Stimulated activated CD8-positive, alpha-beta memory T cell treated with anti-CD3 and anti-CD28 coated beads, Interleukin-2, amount 100 ng/mL, for 1 hour (primary cell): ENCODE data around the gene TEKT2.

Source experiments
- DNase-seq, 2 donors: peaks; one replicate each; pipeline ENCODE4 v3.0.0-alpha.2; 2020; ENCODE audit warnings: low read depth in 2 of 2

Gene TEKT2

DNA sequence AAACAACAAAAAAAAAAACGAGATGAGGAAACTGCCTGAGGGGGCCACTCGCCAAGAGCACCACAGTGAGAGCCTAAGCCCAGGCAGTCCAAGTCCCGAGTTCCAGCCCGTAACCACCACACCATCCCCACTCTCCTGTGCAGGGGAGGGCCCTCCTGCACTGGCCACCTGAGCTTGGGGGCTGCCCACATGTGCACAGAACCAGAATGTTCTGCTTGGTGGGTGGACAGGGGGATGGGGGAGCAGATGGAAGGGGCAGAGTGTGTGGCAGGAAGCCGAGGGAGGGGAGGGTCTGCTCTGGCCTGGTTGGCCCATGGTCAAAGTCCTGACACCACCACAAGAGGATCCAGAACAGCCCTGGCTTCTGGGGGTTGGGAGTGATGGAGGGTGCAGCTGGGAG, 22.4 kb downstream of the TEKT2 start:
- DNase-seq: no peak

- DNase-seq: no peak
Measured at GRCh38 chr1:36107394-36107793, 23.5 kb downstream of the TEKT2 start.

- DNase-seq: no peak
Measured at GRCh38 chr1:36108314-36108713, 24.4 kb downstream of the TEKT2 start.

GRCh38 chr1:36109041-36109679, 25.3 kb downstream of the TEKT2 start:
- DNase-seq: peak in 1 of 2 donors; percentile 17

GRCh38 chr1:36111151-36111550, 27.3 kb downstream of the TEKT2 start:
- no peak for DNase-seq

- no peak for DNase-seq
Measured at GRCh38 chr1:36112823-36113222, 28.9 kb downstream of the TEKT2 start.

- no peak for DNase-seq
Measured at GRCh38 chr1:36114371-36114770, 30.5 kb downstream of the TEKT2 start.

DNA sequence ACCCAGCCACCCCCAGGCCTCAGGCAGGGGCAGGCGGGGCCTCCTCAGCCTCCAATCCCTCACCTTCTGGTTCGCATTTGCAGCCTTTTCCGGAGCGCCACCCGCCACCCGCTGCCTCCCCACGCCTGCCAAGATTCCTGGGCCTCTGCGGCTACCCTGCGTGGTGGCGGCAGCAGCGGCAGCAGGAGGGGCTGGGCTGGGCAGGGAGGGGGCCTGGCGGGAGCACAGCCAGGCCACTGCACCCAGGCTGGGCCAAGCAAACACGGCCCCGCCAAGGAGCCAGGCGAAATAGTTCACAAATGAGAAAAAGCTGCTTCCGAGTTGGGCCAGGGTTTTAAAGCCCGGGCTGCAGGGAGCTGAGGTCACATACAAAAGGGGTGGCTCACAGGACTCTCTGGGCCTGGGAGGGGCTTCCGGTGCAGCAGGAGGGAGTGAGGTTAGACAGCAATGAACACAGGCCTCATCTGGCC, 31.3 kb downstream of the TEKT2 start:
- no peak for DNase-seq

GRCh38 chr1:36115931-36116330, 32.0 kb downstream of the TEKT2 start:
- no peak for DNase-seq

DNA sequence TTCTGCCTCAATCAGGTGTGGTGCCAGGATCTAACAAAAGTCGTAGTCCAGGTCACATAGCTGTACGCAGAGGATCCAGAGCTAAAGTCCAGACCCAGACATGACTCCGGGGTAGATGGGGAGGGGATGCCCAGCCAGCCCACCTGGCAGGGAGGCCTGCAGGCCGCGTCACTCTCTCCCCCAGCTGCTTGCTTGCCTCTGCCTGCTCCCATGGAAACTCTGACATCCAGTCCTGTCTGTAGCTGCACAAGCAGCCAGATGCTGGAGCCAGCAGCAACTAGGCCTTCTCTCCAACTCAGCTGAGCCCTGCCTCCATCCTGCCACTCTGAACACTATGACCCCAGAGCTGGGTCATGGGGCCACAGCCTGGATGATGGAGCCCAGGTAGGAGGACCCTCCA, 33.0 kb downstream of the TEKT2 start:
- DNase-seq: no peak

DNA sequence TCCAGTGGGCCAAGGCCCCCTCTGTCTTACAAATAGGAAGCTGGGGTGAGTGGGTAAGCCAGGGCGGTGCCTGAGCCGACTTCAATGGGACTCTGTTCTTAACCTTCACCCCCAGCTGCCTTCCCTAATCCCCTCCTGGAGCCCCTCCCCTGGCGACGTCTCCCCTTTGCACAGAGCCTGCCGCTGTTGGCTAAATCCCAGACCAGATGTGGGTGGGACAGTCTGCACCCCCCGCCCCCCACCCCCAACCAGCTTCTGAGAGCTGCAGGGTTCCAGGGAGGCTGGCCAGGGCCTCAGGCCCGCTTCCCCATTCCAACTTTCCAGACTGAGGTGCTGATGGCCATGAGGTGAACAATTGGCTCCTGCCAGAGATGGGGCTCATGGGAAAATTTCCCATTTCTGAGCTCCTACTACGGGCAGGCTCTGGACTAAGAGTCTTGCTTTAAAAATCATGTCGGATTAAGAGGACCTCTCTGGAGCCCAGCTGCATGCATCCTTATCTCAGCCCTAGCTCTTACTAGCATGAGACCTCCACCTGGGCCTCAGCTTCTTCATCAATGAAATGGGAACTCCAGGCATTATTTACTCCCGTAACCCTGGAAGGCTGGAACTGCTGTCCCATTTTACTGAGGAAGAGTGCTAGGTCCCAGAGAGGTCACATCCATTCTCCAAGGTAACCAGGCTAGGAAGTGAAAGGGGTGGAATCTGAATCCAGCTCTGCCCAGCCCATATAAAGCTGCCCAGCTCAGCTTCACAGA, 34.7 kb downstream of the TEKT2 start:
- no peak for DNase-seq

- no peak for DNase-seq
Measured at GRCh38 chr1:36119456-36119855, 35.6 kb downstream of the TEKT2 start.

DNA sequence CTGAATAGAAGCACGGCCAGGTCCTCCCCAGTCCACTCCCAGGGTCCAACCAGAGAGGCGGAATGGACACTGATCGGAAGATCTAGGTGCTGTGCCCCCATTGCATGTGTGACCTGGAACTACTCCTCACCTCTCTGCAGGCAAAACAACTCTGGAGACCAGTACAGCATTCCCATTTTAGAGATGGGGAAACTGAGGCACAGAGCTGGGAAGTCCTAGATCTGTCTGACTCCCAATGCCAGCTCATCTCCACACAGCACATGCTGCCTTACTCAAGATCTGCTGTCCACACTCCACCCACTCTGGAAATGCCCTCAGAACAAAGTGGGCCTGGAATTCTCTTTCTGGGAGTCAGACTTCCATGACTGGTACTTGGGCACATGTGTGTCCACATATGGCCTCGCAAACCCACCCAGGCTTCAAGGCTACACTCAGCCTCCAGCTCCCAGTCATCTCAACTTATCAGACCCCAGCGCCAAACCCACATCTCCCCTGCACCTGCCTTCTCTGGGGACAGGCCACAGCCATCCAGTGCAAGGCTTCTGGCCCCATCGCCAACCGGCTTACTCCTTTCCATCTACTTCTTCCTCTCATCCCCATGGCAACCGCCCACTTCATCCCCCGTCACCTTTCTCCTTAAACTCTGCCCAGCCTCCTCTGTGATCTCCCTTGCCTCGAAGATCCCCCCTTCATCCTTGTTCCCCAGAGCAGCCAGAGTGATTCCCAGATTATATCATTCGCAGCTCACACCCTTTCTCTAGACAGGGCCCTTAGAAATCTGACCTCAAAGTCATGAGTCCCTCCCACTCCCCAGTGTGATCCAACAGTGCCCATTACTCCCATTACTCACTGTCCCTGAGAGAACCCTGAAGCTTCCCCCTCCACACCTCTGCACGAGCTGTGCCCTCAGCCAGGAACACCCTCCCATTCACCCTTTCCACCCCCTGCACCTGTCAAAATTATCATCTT, 38.5 kb downstream of the TEKT2 start:
- no peak for DNase-seq

GRCh38 chr1:36123356-36123755, 39.5 kb downstream of the TEKT2 start:
- no peak for DNase-seq

DNA sequence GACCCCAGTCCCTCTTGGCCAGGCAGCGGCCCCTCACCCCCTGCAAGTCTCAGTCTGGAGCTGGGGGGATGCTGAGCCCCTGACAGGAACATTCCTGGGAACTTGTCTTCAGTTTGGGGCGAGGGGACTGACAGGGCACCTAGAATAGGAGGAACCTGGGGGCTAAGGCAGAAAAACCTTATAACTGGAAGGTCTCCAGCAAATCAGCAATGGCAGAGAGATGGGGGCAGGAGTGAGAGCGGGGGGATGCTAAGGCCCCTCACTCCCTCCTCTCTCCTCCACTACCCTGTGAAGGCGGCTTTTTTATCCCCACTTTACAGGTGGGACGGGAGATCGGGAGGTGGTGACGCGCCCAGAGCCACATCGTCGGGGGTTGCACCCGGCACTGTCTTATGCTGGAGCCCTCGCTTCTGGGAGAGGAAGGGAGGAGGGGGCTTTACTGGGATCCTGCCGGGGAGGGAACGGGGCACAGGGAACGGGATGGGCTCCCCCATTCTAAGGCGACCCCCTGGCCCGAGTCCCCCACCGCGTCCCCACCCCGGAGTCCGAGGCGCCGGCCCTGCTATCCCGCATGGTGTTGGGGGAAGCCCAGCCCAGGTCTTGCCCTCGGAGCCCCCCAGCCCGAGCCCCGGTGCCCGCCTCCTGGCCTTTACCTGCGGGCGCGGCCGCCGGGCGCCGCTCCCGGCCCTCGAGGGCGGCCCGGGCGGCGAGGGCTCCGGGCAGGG, 40.7 kb downstream of the TEKT2 start:
- DNase-seq: no peak

DNA sequence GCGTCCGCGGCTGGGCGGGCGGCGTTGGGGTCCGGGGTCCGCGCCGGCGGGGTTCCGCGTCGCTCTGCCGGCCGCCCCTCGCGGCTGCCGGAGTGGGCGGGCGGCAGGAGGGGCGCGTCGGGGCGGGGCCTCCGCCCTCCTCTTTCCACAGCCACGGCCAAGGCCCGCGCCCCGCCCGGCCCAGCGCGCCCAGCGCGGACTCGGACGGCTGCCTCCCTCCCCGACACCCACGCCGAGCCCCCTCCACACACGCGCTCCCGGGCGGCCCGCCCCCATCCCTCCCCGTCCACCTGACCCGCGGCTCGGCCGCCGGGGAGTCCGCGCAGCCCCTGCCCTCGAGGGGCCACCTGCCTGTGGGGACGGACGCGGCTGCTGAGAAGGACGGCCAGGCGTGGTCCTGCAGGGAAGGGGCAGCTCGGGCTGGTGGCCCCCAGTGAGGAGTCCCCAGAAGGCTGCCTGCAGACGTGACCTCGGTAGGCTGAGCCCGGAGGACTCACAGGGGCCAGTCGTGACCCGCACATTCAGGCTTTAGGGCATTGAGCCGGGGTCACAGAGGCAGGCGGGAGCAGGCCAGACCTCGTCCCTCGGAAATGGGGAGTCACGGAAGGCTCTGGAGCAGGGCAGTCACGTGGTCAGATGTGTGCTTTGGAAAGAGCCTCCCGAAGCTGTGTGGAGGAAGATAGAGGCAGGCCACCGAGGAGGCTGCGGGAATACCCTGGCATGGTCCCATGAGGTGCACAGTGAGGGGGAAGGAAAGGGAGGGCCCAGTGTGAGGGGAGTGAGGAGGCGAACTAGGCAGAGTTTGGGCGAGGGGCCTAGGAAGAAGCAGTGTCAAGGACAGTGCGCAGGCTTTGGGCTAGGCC, 41.5 kb downstream of the TEKT2 start, which contains the start of gene COL8A2:
Gene COL8A2, minus strand, starts transcription at position 94 of the 863 bp plus-strand sequence. CDS start 24,980 bp downstream, outside the sequence.
- DNase-seq: no peak

DNA sequence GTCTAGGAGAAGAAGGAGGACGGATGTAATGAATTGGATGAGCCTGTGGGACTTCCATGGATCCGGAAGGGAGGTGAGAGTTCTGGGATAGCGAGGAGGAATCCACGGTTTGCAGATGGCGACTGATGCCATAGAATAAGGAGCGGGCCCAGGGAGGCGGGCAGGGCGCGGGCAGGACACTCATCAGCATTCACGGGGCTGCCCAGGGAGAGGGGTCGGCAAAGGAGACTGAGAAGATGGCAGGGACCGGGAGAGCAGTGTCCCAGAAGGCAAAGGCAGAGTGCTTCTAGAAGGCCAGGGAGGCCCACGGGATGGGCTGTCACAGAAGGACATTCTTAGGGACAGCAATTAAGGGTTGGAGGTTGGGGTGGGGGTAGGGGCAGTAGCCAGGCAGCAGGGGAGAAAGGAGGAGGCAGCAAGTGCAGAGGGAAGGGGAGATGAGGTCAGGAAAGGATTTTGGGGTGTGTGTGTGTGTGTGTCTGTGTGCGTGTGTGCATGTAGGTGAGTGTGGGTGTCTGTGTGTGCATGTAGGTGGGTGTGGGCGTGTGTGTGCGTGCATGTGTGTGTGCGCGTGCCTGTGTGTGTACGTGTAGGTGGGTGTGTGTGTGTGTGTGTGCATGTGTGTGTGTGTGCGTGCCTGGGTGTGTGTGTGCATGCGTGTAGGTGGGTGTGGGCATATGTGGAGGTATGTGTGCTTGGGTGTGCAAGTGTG, 42.3 kb downstream of the TEKT2 start:
- no peak for DNase-seq

DNA sequence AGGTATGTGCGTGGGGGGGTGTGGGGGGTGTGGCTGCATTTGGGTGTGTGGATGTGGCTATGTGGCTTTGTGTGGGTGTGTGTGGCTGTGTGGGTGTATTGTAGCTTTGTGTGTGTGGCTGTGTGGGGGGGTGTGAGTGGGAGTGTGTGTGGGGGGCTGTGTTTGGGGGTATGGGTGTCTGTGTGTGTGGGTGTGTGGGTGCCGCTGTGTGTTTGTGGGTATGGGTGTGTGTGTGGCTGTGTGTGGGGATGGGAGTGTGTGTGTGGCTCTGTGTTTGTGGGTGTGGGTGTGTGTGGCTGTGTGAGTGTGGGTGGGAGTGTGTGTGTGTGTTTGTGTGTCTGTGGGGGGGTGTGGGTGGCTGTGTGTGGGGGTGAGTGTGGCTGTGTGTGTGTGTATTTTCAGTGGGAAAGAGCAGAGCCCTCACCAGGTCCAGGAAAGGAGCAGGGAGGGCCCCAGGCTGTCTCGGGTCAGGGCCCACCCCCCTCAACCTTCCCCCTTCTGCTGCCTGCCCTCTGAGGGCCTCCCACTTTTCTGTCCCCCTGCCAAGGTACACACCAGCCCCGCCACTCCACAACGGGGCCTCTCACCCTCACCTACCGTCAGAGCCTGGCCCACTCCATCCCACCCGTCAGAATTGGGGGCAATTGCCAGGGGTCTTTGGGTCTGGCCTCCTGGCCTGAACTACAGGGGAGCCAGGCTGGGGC, 43.1 kb downstream of the TEKT2 start:
- DNase-seq: no peak
